Neural cell (in vitro differentiated cells): Measurements from ENCODE around the gene CFC1.
"Not testable (repeated sequence)": the region's sequence is repeated elsewhere in the genome, so short reads cannot be mapped to it uniquely, and the experiment has no call there.

Source experiments
- CTCF ChIP-seq: fragments of 450-650 bp; IDR thresholded peaks from 2 replicates; pipeline ENCODE4 v1.5.1; 2014; ENCODE audit warnings: antibody characterized with exemption, mild to moderate bottlenecking, moderate library complexity; ENCODE audit not compliant: poor library complexity, severe bottlenecking
- EP300 ChIP-seq: fragments of 450-650 bp; conservative IDR thresholded peaks from 2 replicates; pipeline ENCODE4 v1.6.1; 2014; ENCODE audit warnings: antibody characterized with exemption, mild to moderate bottlenecking, moderate library complexity; ENCODE audit not compliant: poor library complexity, severe bottlenecking
- RAD21 ChIP-seq: fragments of 450-650 bp; conservative IDR thresholded peaks from 2 replicates; pipeline ENCODE4 v1.6.1; 2014; ENCODE audit warnings: antibody characterized with exemption, mild to moderate bottlenecking, moderate library complexity
- REST ChIP-seq: IDR thresholded peaks from 2 replicates; pipeline ENCODE4 v1.6.1; 2012; ENCODE audit warnings: borderline replicate concordance
- SMC3 ChIP-seq: fragments of 450-650 bp; conservative IDR thresholded peaks from 2 replicates; pipeline ENCODE4 v1.6.1; 2014; ENCODE audit warnings: antibody characterized with exemption, mild to moderate bottlenecking, moderate library complexity; ENCODE audit not compliant: poor library complexity

- not testable (repeated sequence) for TF ChIP-seq CTCF, SMC3, REST, EP300, RAD21
Measured at GRCh38 chr2:130601648-130602302, 2.4 kb upstream of the CFC1 start.
